HEK293T (cell line): Measurements from ENCODE around the gene ALG9.

Source experiments
- CTCF ChIA-PET: fragments of 350-600 bp; formaldehyde crosslinking; extraction: SDS; loops from one replicate; lab custom pipeline; 2021; ENCODE audit warnings: antibody characterized with exemption, inconsistent platforms; lab: Yijun Ruan, JAX
- POLR2A ChIA-PET: fragments of 350-600 bp; formaldehyde crosslinking; extraction: SDS; loops from one replicate; lab custom pipeline; 2020; ENCODE audit warnings: antibody characterized with exemption, inconsistent platforms; lab: Yijun Ruan, JAX
- DNase-seq: peaks from one replicate; pipeline ENCODE4 v3.0.0; 2012; ENCODE audit warnings: mixed read lengths; ENCODE audit errors: extremely low spot score
- ARNT ChIP-seq: fragments of 450-650 bp; IDR thresholded peaks from 2 replicates; pipeline ENCODE4 v1.6.1; 2017; ENCODE audit warnings: mild to moderate bottlenecking
- BHLHE40 ChIP-seq: fragments of 450-650 bp; IDR thresholded peaks from 2 replicates; pipeline ENCODE4 v1.6.1; 2016; ENCODE audit warnings: mild to moderate bottlenecking, moderate library complexity, borderline replicate concordance
- CTBP1 ChIP-seq: fragments of 450-650 bp; IDR thresholded peaks from 2 replicates; pipeline ENCODE4 v1.6.1; 2016; ENCODE audit warnings: borderline replicate concordance
- ELF4 ChIP-seq: fragments of 450-650 bp; IDR thresholded peaks from 2 replicates; pipeline ENCODE4 v1.6.1; 2017; ENCODE audit warnings: antibody characterized with exemption
- FOXA1 ChIP-seq: fragments of 450-650 bp; IDR thresholded peaks from 2 replicates; pipeline ENCODE4 v1.6.1; 2016; ENCODE audit warnings: mild to moderate bottlenecking
- FOXK2 ChIP-seq: fragments of 450-650 bp; IDR thresholded peaks from 2 replicates; pipeline ENCODE4 v1.6.1; 2016; ENCODE audit warnings: mild to moderate bottlenecking
- FOXM1 ChIP-seq: fragments of 450-650 bp; IDR thresholded peaks from 2 replicates; pipeline ENCODE4 v1.6.1; 2017; ENCODE audit warnings: mild to moderate bottlenecking, borderline replicate concordance
- HDGF ChIP-seq: fragments of 450-650 bp; IDR thresholded peaks from 2 replicates; pipeline ENCODE4 v1.6.1; 2017; ENCODE audit warnings: antibody characterized with exemption, borderline replicate concordance
- L3MBTL2 ChIP-seq: fragments of 450-650 bp; conservative IDR thresholded peaks from 2 replicates; pipeline ENCODE4 v1.6.1; 2016; ENCODE audit warnings: mild to moderate bottlenecking
- LEF1 ChIP-seq: fragments of 450-650 bp; IDR thresholded peaks from 2 replicates; pipeline ENCODE4 v1.6.1; 2017; ENCODE audit warnings: mild to moderate bottlenecking, borderline replicate concordance
- NFRKB ChIP-seq: fragments of 450-650 bp; IDR thresholded peaks from 2 replicates; pipeline ENCODE4 v1.6.1; 2016; ENCODE audit warnings: mild to moderate bottlenecking, moderate library complexity
- PKNOX1 ChIP-seq: fragments of 450-650 bp; IDR thresholded peaks from 2 replicates; pipeline ENCODE4 v1.6.1; 2016
- SP1 ChIP-seq: fragments of 450-650 bp; IDR thresholded peaks from 2 replicates; pipeline ENCODE4 v1.6.1; 2017
- SUZ12 ChIP-seq: fragments of 450-650 bp; IDR thresholded peaks from 2 replicates; pipeline ENCODE4 v1.6.1; 2016; ENCODE audit warnings: mild to moderate bottlenecking
- TARDBP ChIP-seq: fragments of 450-650 bp; IDR thresholded peaks from 2 replicates; pipeline ENCODE4 v1.6.1; 2016
- ZNF384 ChIP-seq: fragments of 450-650 bp; IDR thresholded peaks from 2 replicates; pipeline ENCODE4 v1.6.1; 2016

Gene ALG9

DNA sequence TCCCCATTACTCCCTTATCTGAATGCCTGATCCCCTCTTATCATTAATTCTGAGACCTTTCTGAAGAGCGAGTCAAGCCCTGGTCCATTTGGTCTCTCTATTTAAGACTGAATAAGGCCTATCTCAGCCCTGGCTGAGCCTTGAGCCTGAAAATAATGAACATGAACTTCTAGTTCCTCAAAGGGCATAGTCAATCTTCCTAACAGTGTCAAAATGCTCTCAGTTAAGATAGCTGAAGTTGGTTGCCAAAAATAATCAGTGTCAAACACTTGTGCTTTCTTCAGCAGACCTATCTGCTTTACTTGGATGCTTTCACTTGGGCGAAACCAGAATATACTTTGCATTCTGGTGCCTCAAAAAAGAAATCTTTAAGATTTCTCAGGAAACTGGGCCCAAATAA is 62.5 kb downstream of the ALG9 start:
- CTCF ChIA-PET = no interaction called here
- TF ChIP-seq L3MBTL2 (no peak), FOXK2 (no peak), ELF4 (no peak), NFRKB (no peak), CTBP1 (no peak), FOXM1 (no peak), ZNF384 (no peak), TARDBP (no peak), BHLHE40 (no peak), FOXA1 (no peak), ARNT (no peak), PKNOX1 (no peak), SUZ12 (no peak), SP1 (no peak), LEF1 (no peak)

GRCh38 chr11:111808063-111808588 is 63.3 kb downstream of the ALG9 start:
- ChIA-PET CTCF (interaction anchor here (0.6 kb wide), 1 partner anchor 526 kb away, joined by 3 read pairs; no protein-coding TSS in a partner anchor), POLR2A (no interaction called here)
- no peak for DNase-seq
- no peak for TF ChIP-seq SUZ12
- no peak for TF ChIP-seq BHLHE40
- no peak for TF ChIP-seq FOXK2
- TF ChIP-seq ELF4 = no peak
- TF ChIP-seq FOXA1 = no peak
- no peak for TF ChIP-seq ZNF384
- no peak for TF ChIP-seq SP1
- TF ChIP-seq LEF1 = no peak
- TF ChIP-seq ARNT = no peak
- no peak for TF ChIP-seq CTBP1
- TF ChIP-seq FOXM1 = no peak
- no peak for TF ChIP-seq HDGF

More for the DNA sequence above, 62.5 kb downstream of the ALG9 start:
- POLR2A ChIA-PET = no interaction called here
- DNase-seq = no peak

- ChIA-PET POLR2A (interaction anchor here (1.3 kb wide), 1 partner anchor 16 kb away, joined by 3 read pairs; no protein-coding TSS in a partner anchor), CTCF (interaction anchor here (0.7 to 1.1 kb wide), 3 partner anchors 29 to 1728 kb away, joined by 3 to 6 read pairs (median 4); no protein-coding TSS in a partner anchor)
- DNase-seq = no peak
- TF ChIP-seq PKNOX1 = no peak
- TF ChIP-seq NFRKB = no peak
Measured at GRCh38 chr11:111807076-111807475, 64.3 kb downstream of the ALG9 start.

- ChIA-PET POLR2A (no interaction called here), CTCF (interaction anchor here (0.5 to 0.7 kb wide), 2 partner anchors 21 to 40 kb away, joined by 3 read pairs; no protein-coding TSS in a partner anchor)
- TF ChIP-seq PKNOX1 (peak; percentile 45; the same call in 1 of the 2 replicates), SP1 (no peak)
- no peak for DNase-seq
Measured at GRCh38 chr11:111801135-111801534, 70.2 kb downstream of the ALG9 start.

DNA sequence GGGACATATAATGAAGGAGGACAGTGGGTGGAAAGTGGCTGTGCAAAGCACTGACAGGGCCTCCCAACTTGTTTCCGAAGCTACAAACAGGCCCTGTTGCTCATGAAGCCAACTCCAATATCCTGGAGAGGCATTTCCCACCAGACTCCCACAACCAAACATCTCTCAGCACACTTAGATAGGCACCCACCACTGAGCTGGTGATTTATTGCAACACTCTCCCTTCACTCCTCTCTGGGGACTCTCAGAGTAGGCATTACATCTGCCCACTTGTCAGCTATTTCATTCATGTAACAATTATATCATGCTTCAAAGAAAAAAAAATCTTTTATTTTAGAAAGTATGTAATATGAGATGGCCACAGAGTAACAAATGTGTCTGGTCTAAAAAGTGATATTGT is 73.1 kb downstream of the ALG9 start:
- CTCF ChIA-PET = no interaction called here

More for the DNA sequence above, 73.1 kb downstream of the ALG9 start:
- POLR2A ChIA-PET = no interaction called here
- DNase-seq = no peak
- TF ChIP-seq L3MBTL2 = no peak
- TF ChIP-seq LEF1 = no peak
- TF ChIP-seq PKNOX1 = no peak
- TF ChIP-seq HDGF = no peak
- TF ChIP-seq FOXA1 = no peak
- no peak for TF ChIP-seq NFRKB
- TF ChIP-seq SP1 = no peak
- TF ChIP-seq FOXM1 = no peak
- no peak for TF ChIP-seq ZNF384
